Stimulated activated naive B cell treated with anti-CD40 and anti-IgM and Interleukin-4, amounts not matched to agents 10 μg/mL and 1 μg/mL and 100 μg/mL, for 72 hours (primary cell): Measurements from ENCODE around the gene PVALB.

Source experiments
- ATAC-seq, 2 donors: fragments of 150-1000 bp; cut with Tn5 transposase; replicated peaks; 2 replicates each; pipeline ENCODE4 v1.10.0; 2021; ENCODE audit warnings: moderate library complexity in 1 of 2
- DNase-seq: peaks from one replicate; pipeline ENCODE4 v3.0.0; 2021
- H3K27ac Mint-ChIP-seq: one replicate; pipeline ENCODE4 v1.8.0; 2022; ENCODE audit warnings: mild to moderate bottlenecking, mixed read lengths
- H3K27me3 Mint-ChIP-seq, 2 donors: one replicate each; pipeline ENCODE4 v1.8.0; 2022; ENCODE audit warnings: mixed read lengths in 2 of 2
- H3K36me3 Mint-ChIP-seq, 2 donors: one replicate each; pipeline ENCODE4 v1.8.0; 2022; ENCODE audit warnings: mixed read lengths in 2 of 2, mild to moderate bottlenecking in 1 of 2
- H3K4me1 Mint-ChIP-seq, 2 donors: one replicate each; pipeline ENCODE4 v1.8.0; 2022; ENCODE audit warnings: mixed read lengths in 2 of 2, mild to moderate bottlenecking in 1 of 2
- H3K4me3 Mint-ChIP-seq, 2 donors: one replicate each; pipeline ENCODE4 v1.8.0; 2022; ENCODE audit warnings: mild to moderate bottlenecking in 2 of 2, mixed read lengths in 2 of 2, moderate library complexity in 1 of 2
- H3K9me3 Mint-ChIP-seq, 2 donors: one replicate each; pipeline ENCODE4 v1.8.0; 2022; ENCODE audit warnings: mixed read lengths in 2 of 2, mild to moderate bottlenecking in 1 of 2

Gene PVALB

GRCh38 chr22:36833073-36833472, 16.2 kb upstream of the PVALB start:
- H3K27ac Mint-ChIP-seq = peak overlapping the region; percentile 90
- ATAC-seq = peak; percentile 98 to 99

GRCh38 chr22:36831717-36832116, 14.9 kb upstream of the PVALB start:
- Mint-ChIP-seq H3K9me3 (peaks cover 9% of the 10 kb centered on the region in 2 donors), H3K36me3 (peaks cover 8 to 10% of the 10 kb centered on the region in 2 donors), H3K27me3 (peaks cover 15 to 27% of the 10 kb centered on the region in 2 donors), H3K4me3 (no peak overlapping the region), H3K4me1 (peaks cover 10% of the 10 kb centered on the region in 2 donors), H3K27ac (no peak overlapping the region)
- DNase-seq (no peak), ATAC-seq (no peak)

More at GRCh38 chr22:36833073-36833472, 16.2 kb upstream of the PVALB start:
- peaks cover 10% of the 10 kb centered on the region in 2 donors for H3K4me1 Mint-ChIP-seq
- peaks cover 15 to 18% of the 10 kb centered on the region in 2 donors for H3K36me3 Mint-ChIP-seq
- peaks cover 10 to 19% of the 10 kb centered on the region in 2 donors for H3K27me3 Mint-ChIP-seq
- peaks cover 15 to 16% of the 10 kb centered on the region in 2 donors for H3K9me3 Mint-ChIP-seq
- H3K4me3 Mint-ChIP-seq = peak overlapping the region; percentile 11 to 56
- DNase-seq = peak; percentile 34

GRCh38 chr22:36831206-36831605, 14.4 kb upstream of the PVALB start:
- Mint-ChIP-seq H3K4me1 (peaks cover 10% of the 10 kb centered on the region in 2 donors), H3K9me3 (peaks cover 9% of the 10 kb centered on the region in 2 donors), H3K27me3 (peaks cover 15 to 27% of the 10 kb centered on the region in 2 donors), H3K27ac (no peak overlapping the region), H3K36me3 (peaks cover 8 to 10% of the 10 kb centered on the region in 2 donors), H3K4me3 (no peak overlapping the region)
- no peak for ATAC-seq
- no peak for DNase-seq

- ATAC-seq = no peak
Measured at GRCh38 chr22:36830601-36831000, 13.8 kb upstream of the PVALB start.

GRCh38 chr22:36829370-36830002, 12.7 kb upstream of the PVALB start:
- no peak for DNase-seq
- Mint-ChIP-seq H3K27ac (no peak overlapping the region), H3K9me3 (peaks cover 8 to 9% of the 10 kb centered on the region in 2 donors), H3K36me3 (peaks cover 8% of the 10 kb centered on the region in 2 donors), H3K27me3 (peaks cover 26 to 33% of the 10 kb centered on the region in 2 donors), H3K4me1 (peaks cover 10% of the 10 kb centered on the region in 2 donors), H3K4me3 (no peak overlapping the region)
- ATAC-seq = no peak

More at GRCh38 chr22:36830601-36831000, 13.8 kb upstream of the PVALB start:
- Mint-ChIP-seq H3K27ac (no peak overlapping the region), H3K27me3 (peaks cover 17 to 27% of the 10 kb centered on the region in 2 donors), H3K4me3 (no peak overlapping the region), H3K4me1 (peaks cover 10% of the 10 kb centered on the region in 2 donors), H3K36me3 (peaks cover 8% of the 10 kb centered on the region in 2 donors), H3K9me3 (peaks cover 9% of the 10 kb centered on the region in 2 donors)
- no peak for DNase-seq

- no peak overlapping the region for H3K27ac Mint-ChIP-seq
- DNase-seq = no peak
- H3K27me3 Mint-ChIP-seq = peaks cover 29 to 34% of the 10 kb centered on the region in 2 donors
Measured at GRCh38 chr22:36828815-36829214, 12.0 kb upstream of the PVALB start.

GRCh38 chr22:36826262-36826661, 9.4 kb upstream of the PVALB start:
- Mint-ChIP-seq H3K36me3 (no peaks in the 10 kb centered on the region), H3K27me3 (peaks cover 37 to 43% of the 10 kb centered on the region in 2 donors), H3K4me3 (no peak overlapping the region), H3K27ac (no peak overlapping the region), H3K9me3 (no peaks in the 10 kb centered on the region), H3K4me1 (no peaks in the 10 kb centered on the region)
- ATAC-seq (no peak), DNase-seq (no peak)

More at GRCh38 chr22:36828815-36829214, 12.0 kb upstream of the PVALB start:
- Mint-ChIP-seq H3K36me3 (peaks cover 6 to 8% of the 10 kb centered on the region in 2 donors), H3K4me3 (no peak overlapping the region), H3K4me1 (peaks cover 10% of the 10 kb centered on the region in 2 donors), H3K9me3 (peaks cover 7 to 9% of the 10 kb centered on the region in 2 donors)
- no peak for ATAC-seq

GRCh38 chr22:36824655-36825054, 7.8 kb upstream of the PVALB start:
- no peaks in the 10 kb centered on the region for H3K9me3 Mint-ChIP-seq
- peaks cover 46 to 51% of the 10 kb centered on the region in 2 donors for H3K27me3 Mint-ChIP-seq
- DNase-seq (no peak), ATAC-seq (no peak)
- no peak overlapping the region for H3K27ac Mint-ChIP-seq
- no peak overlapping the region for H3K4me3 Mint-ChIP-seq
- H3K4me1 Mint-ChIP-seq = no peaks in the 10 kb centered on the region
- H3K36me3 Mint-ChIP-seq = no peaks in the 10 kb centered on the region

GRCh38 chr22:36823186-36823839, 6.5 kb upstream of the PVALB start:
- Mint-ChIP-seq H3K4me3 (no peak overlapping the region), H3K27ac (no peak overlapping the region), H3K4me1 (no peaks in the 10 kb centered on the region), H3K36me3 (no peaks in the 10 kb centered on the region), H3K9me3 (no peaks in the 10 kb centered on the region), H3K27me3 (peaks cover 55% of the 10 kb centered on the region in 2 donors)
- DNase-seq (no peak), ATAC-seq (no peak)

GRCh38 chr22:36822581-36822980, 5.7 kb upstream of the PVALB start:
- Mint-ChIP-seq H3K36me3 (no peaks in the 10 kb centered on the region), H3K4me1 (peaks cover 0 to 1% of the 10 kb centered on the region in 2 donors), H3K9me3 (no peaks in the 10 kb centered on the region), H3K27ac (no peak overlapping the region), H3K4me3 (no peak overlapping the region), H3K27me3 (peaks cover 60 to 61% of the 10 kb centered on the region in 2 donors)
- no peak for ATAC-seq
- no peak for DNase-seq

- DNase-seq (no peak), ATAC-seq (no peak)
- no peak overlapping the region for H3K4me3 Mint-ChIP-seq
- H3K27ac Mint-ChIP-seq = no peak overlapping the region
- H3K36me3 Mint-ChIP-seq = no peaks in the 10 kb centered on the region
- H3K9me3 Mint-ChIP-seq = no peaks in the 10 kb centered on the region
- peaks cover 4 to 9% of the 10 kb centered on the region in 2 donors for H3K4me1 Mint-ChIP-seq
- H3K27me3 Mint-ChIP-seq = peaks cover 63 to 72% of the 10 kb centered on the region in 2 donors
Measured at GRCh38 chr22:36819112-36819511, 2.3 kb upstream of the PVALB start.

GRCh38 chr22:36818010-36818642, 1.3 kb upstream of the PVALB start:
- Mint-ChIP-seq H3K4me1 (peaks cover 6 to 9% of the 10 kb centered on the region in 2 donors), H3K36me3 (no peaks in the 10 kb centered on the region), H3K9me3 (no peaks in the 10 kb centered on the region), H3K27me3 (peaks cover 65 to 71% of the 10 kb centered on the region in 2 donors), H3K27ac (no peak overlapping the region), H3K4me3 (no peak overlapping the region)
- ATAC-seq (no peak), DNase-seq (no peak)

GRCh38 chr22:36817525-36817848, 652 bp upstream of the PVALB start:
- Mint-ChIP-seq H3K4me3 (no peak overlapping the region), H3K36me3 (no peaks in the 10 kb centered on the region), H3K4me1 (peaks cover 6 to 9% of the 10 kb centered on the region in 2 donors), H3K9me3 (no peaks in the 10 kb centered on the region), H3K27me3 (peaks cover 69 to 70% of the 10 kb centered on the region in 2 donors), H3K27ac (no peak overlapping the region)
- ATAC-seq = no peak
- no peak for DNase-seq

GRCh38 chr22:36816339-36816635, 548 bp downstream of the PVALB start:
- H3K4me1 Mint-ChIP-seq = peaks cover 6 to 9% of the 10 kb centered on the region in 2 donors
- H3K36me3 Mint-ChIP-seq = no peaks in the 10 kb centered on the region
- peak overlapping the region; percentile 31 to 51 for H3K4me3 Mint-ChIP-seq
- ATAC-seq (peak in 1 of 2 donors; percentile 45), DNase-seq (no peak)
- no peak overlapping the region for H3K27ac Mint-ChIP-seq
- peaks cover 69 to 75% of the 10 kb centered on the region in 2 donors for H3K27me3 Mint-ChIP-seq
- no peaks in the 10 kb centered on the region for H3K9me3 Mint-ChIP-seq
